GM06990 (cell line): ENCODE data around the gene BAX.

Experiments used
- DNase-seq: peaks from one replicate; pipeline ENCODE4 v3.0.0-alpha.2; 2011; ENCODE audit not compliant: insufficient read length; ENCODE audit errors: extremely low read depth
- H3K27me3 ChIP-seq: replicated peaks from 2 replicates; pipeline ENCODE4 v1.6.0; 2011; ENCODE audit warnings: low read length; ENCODE audit not compliant: control insufficient read depth, insufficient read depth
- H3K36me3 ChIP-seq: 2 replicates; pipeline ENCODE4 v1.5.1; 2011; ENCODE audit warnings: low read length; ENCODE audit not compliant: control insufficient read depth, insufficient read depth
- H3K4me3 ChIP-seq: replicated peaks from 2 replicates; pipeline ENCODE4 v1.5.1; 2011; ENCODE audit warnings: low read depth, mild to moderate bottlenecking, control low read depth, low read length
- CTCF ChIP-seq: IDR thresholded peaks from 2 replicates; pipeline ENCODE4 v1.5.1; 2011; ENCODE audit warnings: low read length, control low read depth, mild to moderate bottlenecking, inconsistent platforms; ENCODE audit not compliant: insufficient read depth, poor library complexity, severe bottlenecking

The BAX gene

GRCh38 chr19:48966541-48967345, 12.1 kb downstream of the BAX start:
- Histone ChIP-seq H3K36me3 (peaks cover 17% of the 10 kb centered on the region), H3K4me3 (peak overlapping the region; percentile 74), H3K27me3 (no peaks in the 10 kb centered on the region)
- DNase-seq = no peak
- no peak for TF ChIP-seq CTCF

DNA sequence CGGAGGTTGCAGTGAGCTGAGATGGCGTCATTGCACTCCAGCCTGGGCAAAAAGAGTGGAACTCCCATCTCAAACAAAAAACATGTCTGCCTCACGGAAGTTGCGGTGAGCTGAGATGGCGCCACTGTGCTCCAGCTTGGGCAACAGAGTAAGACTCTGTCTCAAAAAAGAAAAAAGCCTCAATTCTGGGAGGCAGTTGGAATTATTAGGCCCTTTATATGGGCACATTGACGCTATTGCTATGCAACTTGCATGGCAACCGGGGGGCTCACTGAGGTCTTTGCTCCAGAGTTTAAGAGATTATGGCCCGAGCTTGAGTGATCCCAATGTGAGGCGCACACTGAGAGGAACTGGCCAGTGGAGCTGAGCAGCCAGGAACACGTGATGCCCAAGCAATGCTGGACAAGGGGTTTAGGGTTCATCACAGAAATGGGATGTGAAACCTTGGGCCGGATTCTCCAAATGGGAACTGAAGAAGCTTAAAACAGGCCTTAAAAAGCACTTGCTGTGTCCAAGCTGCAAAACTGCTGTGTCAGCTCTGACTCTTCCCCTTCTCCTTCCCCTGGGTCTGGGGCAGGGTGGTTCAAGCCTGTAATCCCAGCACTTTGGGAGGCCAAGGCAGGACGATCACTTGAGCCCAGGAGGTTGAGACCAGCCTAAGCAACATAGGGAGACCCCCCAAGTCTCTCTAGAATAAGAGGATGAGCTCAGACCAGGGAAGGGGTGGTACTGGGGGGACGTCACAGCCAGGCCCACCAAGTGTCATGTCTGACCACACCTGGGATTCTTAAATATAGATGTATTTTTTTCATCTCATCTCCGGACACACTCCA, 12.9 kb downstream of the BAX start:
- H3K36me3 ChIP-seq = peaks cover 17% of the 10 kb centered on the region
- TF ChIP-seq CTCF = no peak
- no peaks in the 10 kb centered on the region for H3K27me3 ChIP-seq
- no peak for DNase-seq
- no peak overlapping the region for H3K4me3 ChIP-seq

GRCh38 chr19:48968179-48968661, 13.5 kb downstream of the BAX start:
- H3K4me3 ChIP-seq = no peak overlapping the region
- H3K27me3 ChIP-seq = no peaks in the 10 kb centered on the region
- no peak for TF ChIP-seq CTCF
- DNase-seq = no peak
- H3K36me3 ChIP-seq = peaks cover 17% of the 10 kb centered on the region

DNA sequence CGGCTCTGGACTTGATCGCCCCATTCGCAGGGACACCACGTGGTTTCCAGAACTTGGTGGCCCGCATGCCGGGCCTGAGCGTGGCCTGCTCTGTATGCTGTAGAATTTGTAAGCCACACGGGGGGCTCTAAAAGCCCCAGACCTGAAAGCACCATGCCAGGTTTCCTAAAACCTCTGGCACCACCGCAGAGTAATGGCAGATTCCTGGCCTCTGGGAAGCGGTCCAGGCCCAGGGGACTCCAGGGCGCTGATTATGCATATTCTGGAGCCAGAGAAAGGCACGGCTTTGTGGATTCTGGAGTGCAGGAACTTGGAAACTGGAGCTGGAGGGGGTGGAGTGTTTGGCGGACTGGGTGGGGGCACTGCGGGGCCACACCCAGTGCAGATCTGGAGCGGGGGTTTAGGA, 14.1 kb downstream of the BAX start:
- no peak overlapping the region for H3K4me3 ChIP-seq
- no peak for DNase-seq
- no peaks in the 10 kb centered on the region for H3K27me3 ChIP-seq
- TF ChIP-seq CTCF = no peak
- peaks cover 17% of the 10 kb centered on the region for H3K36me3 ChIP-seq

DNA sequence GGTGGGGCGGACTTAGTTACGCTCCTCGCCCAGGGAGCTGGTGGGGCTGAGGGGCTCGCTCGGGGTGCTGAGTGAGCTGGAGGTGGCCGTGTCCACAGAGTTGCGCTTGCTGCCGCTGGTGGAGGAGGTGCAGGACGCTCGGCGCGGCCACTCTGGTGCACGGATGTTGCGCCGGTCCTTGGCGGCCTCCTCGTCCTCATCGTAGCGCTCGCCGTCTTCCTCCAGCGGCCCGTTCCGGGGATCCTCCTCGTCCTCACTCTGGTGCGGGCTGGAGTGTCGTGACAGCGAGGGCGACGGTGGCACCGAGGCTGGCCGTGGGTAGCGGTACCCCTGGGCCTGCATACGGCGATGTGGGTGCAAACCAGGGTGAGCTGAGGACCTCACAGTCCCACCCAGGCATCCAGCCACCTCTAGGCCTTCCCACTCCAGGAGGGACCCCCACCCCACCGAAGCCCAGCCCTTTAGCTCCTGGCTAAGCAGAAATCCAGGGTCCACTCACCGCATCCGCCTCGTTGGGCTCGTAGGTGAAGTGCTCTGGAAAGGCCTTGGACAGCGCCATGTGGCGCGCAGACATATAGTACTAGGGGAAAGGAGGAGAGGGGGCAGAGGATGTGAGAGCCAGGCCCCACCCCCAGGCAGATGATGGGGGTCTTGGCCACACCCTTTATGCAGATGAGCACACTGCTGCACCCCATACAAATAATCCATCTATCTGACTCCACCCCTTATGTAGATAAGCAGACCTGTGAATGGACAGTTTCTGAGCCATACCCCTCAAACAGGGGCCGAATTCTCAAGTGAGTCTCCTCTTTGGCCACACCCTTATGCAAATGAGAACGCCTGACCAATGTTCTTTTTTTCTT, 14.8 kb downstream of the BAX start:
- no peak for TF ChIP-seq CTCF
- Histone ChIP-seq H3K36me3 (peaks cover 17% of the 10 kb centered on the region), H3K4me3 (no peak overlapping the region), H3K27me3 (no peaks in the 10 kb centered on the region)
- DNase-seq = no peak
